IPS-15b (cell line): ENCODE data around the gene ARL13A.
"Not testable (repeated sequence)": the region's sequence is repeated elsewhere in the genome, so short reads cannot be mapped to it uniquely, and the experiment has no call there.

Experiments
- H3K27me3 ChIP-seq: one replicate; pipeline ENCODE4 v1.6.1; 2013; ENCODE audit warnings: low read length; ENCODE audit not compliant: control insufficient read depth, insufficient read depth
- H3K36me3 ChIP-seq: one replicate; pipeline ENCODE4 v1.6.1; 2013; ENCODE audit warnings: low read length; ENCODE audit not compliant: control insufficient read depth, insufficient read depth
- H3K4me1 ChIP-seq: one replicate; pipeline ENCODE4 v1.6.1; 2013; ENCODE audit warnings: mild to moderate bottlenecking, low read length; ENCODE audit not compliant: control insufficient read depth, insufficient read depth
- H3K4me3 ChIP-seq: one replicate; pipeline ENCODE4 v1.5.1; 2013; ENCODE audit warnings: low read depth, low read length
- H3K9ac ChIP-seq: one replicate; pipeline ENCODE4 v1.6.1; 2013; ENCODE audit warnings: low read depth, mild to moderate bottlenecking, low read length
- H3K9me3 ChIP-seq: one replicate; pipeline ENCODE4 v1.6.1; 2013; ENCODE audit warnings: mild to moderate bottlenecking, low read length; ENCODE audit not compliant: control insufficient read depth, insufficient read depth

ARL13A gene

DNA sequence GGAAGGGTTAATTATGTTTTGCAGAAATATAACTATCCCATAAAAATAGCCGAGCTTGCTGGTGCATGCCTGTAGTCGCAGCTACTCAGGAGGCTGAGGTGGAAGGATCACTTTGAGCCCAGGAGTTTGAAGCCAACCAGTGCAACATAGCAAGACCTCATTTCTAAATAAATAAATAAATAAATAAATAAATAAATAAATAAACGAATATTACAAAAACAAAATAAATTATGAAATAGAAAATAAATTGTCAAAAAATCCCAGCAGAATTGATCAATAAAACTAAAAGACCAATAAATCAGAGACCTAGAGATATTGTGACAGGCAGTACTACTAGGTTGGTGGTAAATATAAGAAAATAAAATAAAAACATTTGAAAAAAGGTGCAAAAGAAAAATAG, 6.7 kb upstream of the ARL13A start:
- no peaks in the 10 kb centered on the region for H3K9me3 ChIP-seq
- H3K27me3 ChIP-seq, result no peaks in the 10 kb centered on the region
- no peak overlapping the region for H3K9ac ChIP-seq
- H3K36me3 ChIP-seq, result no peaks in the 10 kb centered on the region
- no peak overlapping the region for H3K4me3 ChIP-seq
- H3K4me1 ChIP-seq, result no peaks in the 10 kb centered on the region

DNA sequence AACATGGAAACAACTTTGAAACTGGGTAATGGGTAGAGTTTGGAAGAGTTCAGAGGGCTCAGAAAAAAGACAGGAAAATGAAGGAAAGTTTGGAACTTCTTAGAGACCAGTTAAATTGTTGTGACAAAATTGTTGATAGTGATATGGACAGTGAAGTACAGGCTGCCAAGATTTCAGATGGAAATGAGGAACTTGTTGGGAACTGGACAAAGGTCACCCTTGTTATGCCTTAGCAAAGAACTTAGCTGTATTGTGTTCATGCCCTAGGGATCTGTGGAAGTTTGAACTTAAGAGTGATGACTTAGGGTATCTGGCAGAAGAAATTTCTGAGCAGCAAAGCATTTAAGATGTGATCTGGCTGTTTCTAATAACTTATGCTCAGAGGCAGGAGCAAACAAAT, 5.1 kb upstream of the ARL13A start:
- Histone ChIP-seq H3K27me3 (no peaks in the 10 kb centered on the region), H3K9me3 (no peaks in the 10 kb centered on the region), H3K4me1 (no peaks in the 10 kb centered on the region), H3K9ac (no peak overlapping the region), H3K4me3 (no peak overlapping the region), H3K36me3 (no peaks in the 10 kb centered on the region)

GRCh38 chrX:100969936-100970335, 428 bp downstream of the ARL13A start:
- H3K27me3 ChIP-seq, result no peaks in the 10 kb centered on the region
- H3K36me3 ChIP-seq, result no peaks in the 10 kb centered on the region
- H3K9ac ChIP-seq, result no peak overlapping the region
- H3K4me3 ChIP-seq, result no peak overlapping the region
- no peaks in the 10 kb centered on the region for H3K4me1 ChIP-seq
- H3K9me3 ChIP-seq, result no peaks in the 10 kb centered on the region

GRCh38 chrX:100973411-100973810, 3.9 kb downstream of the ARL13A start:
- H3K9ac ChIP-seq, result no peak overlapping the region
- no peaks in the 10 kb centered on the region for H3K36me3 ChIP-seq
- H3K9me3 ChIP-seq, result no peaks in the 10 kb centered on the region
- H3K4me3 ChIP-seq, result no peak overlapping the region
- no peaks in the 10 kb centered on the region for H3K4me1 ChIP-seq
- H3K27me3 ChIP-seq, result no peaks in the 10 kb centered on the region

DNA sequence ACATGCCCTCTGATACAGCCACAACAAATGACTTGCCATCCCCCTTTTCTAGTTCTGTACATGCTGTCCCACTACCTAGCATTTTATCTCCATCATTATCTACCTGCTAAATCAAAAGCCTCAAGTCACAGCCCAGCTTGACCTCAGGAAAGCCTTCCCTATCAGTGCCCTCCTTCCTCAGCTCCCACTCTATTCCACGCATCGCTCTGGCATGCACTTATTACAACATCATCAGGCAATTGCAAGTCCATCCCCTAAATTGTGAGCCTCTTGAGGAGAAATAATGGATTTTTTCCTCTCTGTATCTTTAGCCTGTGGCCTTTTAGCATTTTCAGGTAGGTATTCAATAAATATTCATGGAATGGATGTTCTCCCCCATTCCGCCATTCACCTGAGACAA, 5.7 kb downstream of the ARL13A start:
- Histone ChIP-seq H3K4me1 (no peaks in the 10 kb centered on the region), H3K36me3 (no peaks in the 10 kb centered on the region), H3K27me3 (no peaks in the 10 kb centered on the region), H3K9ac (no peak overlapping the region), H3K9me3 (no peaks in the 10 kb centered on the region), H3K4me3 (no peak overlapping the region)

GRCh38 chrX:100976211-100976610, 6.7 kb downstream of the ARL13A start:
- H3K4me3 ChIP-seq, result no peak overlapping the region
- no peaks in the 10 kb centered on the region for H3K36me3 ChIP-seq
- H3K27me3 ChIP-seq, result no peaks in the 10 kb centered on the region
- H3K9ac ChIP-seq, result no peak overlapping the region
- H3K4me1 ChIP-seq, result no peaks in the 10 kb centered on the region
- H3K9me3 ChIP-seq, result no peaks in the 10 kb centered on the region

DNA sequence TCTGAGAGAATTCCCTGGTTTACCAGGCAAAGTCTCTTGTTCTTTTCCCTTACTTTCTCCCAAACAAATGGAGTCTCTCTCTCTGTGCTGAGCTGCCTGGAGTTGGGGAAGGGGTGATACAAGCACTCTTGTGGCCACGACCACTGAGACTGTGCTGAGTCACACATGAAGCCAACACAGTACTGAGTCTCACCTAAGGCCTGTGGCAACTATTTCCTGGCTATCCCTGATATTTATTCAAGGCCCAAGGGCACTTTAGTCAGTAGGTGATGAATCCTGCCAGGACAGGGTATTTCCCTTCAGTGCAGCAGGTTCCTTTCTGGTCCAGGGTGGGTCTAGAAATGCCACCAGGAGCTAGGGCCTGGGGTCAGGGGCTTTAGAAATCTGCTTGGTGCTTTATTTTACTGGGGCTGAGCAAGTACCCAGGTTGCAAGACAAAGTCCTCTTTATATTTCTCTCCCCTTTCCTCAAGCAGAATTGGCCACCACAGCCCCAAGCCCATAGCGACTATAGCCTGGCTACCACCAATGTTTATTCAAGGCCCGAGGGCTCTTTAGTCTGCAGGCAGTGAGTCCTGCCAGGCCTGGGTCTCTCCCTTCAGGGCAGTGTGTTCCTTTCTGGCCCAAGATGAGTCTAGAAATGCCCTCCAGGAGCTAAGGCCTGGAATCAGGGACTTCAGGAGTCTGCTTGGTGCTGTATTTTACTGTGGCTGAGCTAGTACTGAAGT, 10.5 kb downstream of the ARL13A start:
- Histone ChIP-seq H3K4me1 (no peaks in the 10 kb centered on the region), H3K27me3 (no peaks in the 10 kb centered on the region), H3K9me3 (no peaks in the 10 kb centered on the region), H3K9ac (no peak overlapping the region), H3K4me3 (no peak overlapping the region), H3K36me3 (no peaks in the 10 kb centered on the region)

DNA sequence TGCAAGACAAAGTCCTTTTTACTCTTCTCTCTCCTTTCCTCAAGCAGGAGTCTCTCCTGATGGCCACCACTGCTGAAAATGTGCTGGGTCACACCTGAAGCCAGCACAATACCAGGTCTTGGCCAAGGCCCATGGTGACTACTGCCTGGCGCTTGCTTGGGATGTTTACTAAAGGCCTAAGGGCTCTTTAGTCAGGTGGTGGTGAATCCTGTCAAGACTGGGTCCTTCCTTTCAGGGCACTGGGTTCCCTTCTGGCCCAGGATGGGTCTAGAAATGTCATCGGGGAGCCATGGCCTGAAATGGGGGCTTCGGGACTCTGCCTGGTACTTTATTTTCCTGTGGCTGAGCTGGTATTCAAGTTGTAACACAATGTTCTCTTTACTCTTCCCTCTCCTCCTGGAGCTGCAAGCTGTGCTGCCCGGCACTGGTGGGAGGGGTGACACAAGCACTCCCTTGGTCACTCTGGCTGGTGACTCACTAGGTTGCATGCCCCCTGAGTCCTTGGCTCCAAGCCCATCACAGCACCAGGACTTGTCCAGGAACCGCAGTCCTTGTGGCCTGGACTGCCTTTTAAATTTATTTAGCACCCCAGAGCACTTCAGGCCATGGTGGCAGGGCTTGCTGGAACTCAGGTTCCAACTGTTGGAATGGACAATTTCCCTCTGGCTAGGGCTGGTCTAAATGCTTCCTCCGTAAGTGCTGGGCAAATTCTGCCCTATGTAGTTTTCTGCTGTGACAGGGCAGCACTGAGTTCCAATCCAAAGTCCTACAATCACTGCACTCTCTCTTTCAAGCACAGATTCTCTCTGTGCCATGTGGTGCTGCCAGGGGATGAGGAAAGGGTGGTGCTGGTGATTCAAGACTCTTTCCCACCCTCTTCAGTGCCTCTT, 11.3 kb downstream of the ARL13A start:
- H3K9me3 ChIP-seq, result no peaks in the 10 kb centered on the region
- no peaks in the 10 kb centered on the region for H3K27me3 ChIP-seq
- no peaks in the 10 kb centered on the region for H3K4me1 ChIP-seq
- no peak overlapping the region for H3K9ac ChIP-seq
- no peaks in the 10 kb centered on the region for H3K36me3 ChIP-seq
- H3K4me3 ChIP-seq, result no peak overlapping the region

DNA sequence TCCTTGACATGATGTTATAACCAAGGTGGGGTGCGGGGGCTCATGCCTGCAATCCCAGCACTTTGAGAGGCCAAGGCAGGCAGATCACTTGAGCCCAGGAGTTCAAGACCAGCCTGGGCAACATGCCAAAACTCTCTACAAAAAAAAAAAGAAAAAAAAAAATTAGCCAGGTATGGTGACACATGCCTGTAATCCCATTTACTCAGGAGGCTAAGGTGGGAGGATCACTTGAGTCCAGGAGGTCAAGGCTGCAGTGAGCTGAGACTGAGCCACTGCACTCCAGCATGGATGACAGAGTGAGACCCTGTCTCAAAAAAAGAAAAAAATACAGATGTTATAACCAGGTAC, 12.0 kb downstream of the ARL13A start:
- H3K4me3 ChIP-seq, H3K4me1 ChIP-seq, H3K9me3 ChIP-seq, H3K9ac ChIP-seq, H3K27me3 ChIP-seq, H3K36me3 ChIP-seq: not testable (repeated sequence)

GRCh38 chrX:100984818-100985217, 15.3 kb downstream of the ARL13A start:
- H3K4me3 ChIP-seq, result no peak overlapping the region
- no peaks in the 10 kb centered on the region for H3K27me3 ChIP-seq
- H3K9me3 ChIP-seq, result peaks cover 3% of the 10 kb centered on the region
- no peaks in the 10 kb centered on the region for H3K36me3 ChIP-seq
- H3K4me1 ChIP-seq, result no peaks in the 10 kb centered on the region
- no peak overlapping the region for H3K9ac ChIP-seq

DNA sequence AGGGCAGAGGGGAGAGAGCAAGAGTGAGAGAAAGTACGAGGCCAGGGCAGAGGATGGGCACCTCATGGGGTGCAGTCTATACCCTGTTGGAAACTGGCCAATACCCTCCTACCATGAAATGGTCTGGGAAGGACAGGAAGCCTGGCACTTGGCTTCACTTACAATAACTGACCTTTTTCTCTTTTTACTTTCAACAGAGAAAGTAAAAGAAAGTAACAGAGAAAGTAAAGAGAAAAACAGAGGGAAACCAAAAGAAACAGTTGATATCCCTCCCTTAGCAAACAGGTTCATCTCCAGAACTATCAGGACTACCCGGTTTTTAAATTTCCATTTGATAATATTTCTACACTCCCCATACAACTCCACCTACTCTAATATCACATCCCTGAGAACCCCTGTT, 20.6 kb downstream of the ARL13A start:
- Histone ChIP-seq H3K4me1 (no peaks in the 10 kb centered on the region), H3K9me3 (peaks cover 3% of the 10 kb centered on the region), H3K36me3 (no peaks in the 10 kb centered on the region), H3K27me3 (no peaks in the 10 kb centered on the region), H3K9ac (no peak overlapping the region), H3K4me3 (no peak overlapping the region)
